Suppressor macrophage (primary cell): Measurements from ENCODE around the gene RTN4R.
"Not testable (repeated sequence)": the region's sequence is repeated elsewhere in the genome, so short reads cannot be mapped to it uniquely, and the experiment has no call there.

Experiments
- DNase-seq, 4 experiments: peaks; one replicate each; pipeline ENCODE4 v3.0.0-alpha.2; 2020 to 2022

RTN4R gene

GRCh38 chr22:20286784-20287423, 18.8 kb upstream of the RTN4R start:
- DNase-seq: not testable (repeated sequence)

DNA sequence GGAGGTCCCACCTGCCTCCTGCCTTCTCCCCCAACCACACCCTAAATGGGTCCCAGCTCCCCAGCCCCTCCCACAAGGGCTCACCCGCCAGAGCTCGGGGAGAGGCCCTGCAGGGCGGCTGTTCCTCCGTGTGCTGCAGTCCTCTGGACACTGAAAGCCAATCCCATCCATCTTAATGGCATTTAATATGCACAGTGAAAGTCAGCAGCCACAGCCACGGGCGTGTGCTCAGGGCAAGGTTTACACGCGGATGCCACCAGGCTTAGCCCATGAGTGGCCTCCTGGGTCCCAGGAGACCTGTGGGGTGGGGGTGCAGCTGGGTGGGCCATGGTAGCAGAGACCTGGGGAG, 18.2 kb upstream of the RTN4R start:
- DNase-seq: not testable (repeated sequence)

DNA sequence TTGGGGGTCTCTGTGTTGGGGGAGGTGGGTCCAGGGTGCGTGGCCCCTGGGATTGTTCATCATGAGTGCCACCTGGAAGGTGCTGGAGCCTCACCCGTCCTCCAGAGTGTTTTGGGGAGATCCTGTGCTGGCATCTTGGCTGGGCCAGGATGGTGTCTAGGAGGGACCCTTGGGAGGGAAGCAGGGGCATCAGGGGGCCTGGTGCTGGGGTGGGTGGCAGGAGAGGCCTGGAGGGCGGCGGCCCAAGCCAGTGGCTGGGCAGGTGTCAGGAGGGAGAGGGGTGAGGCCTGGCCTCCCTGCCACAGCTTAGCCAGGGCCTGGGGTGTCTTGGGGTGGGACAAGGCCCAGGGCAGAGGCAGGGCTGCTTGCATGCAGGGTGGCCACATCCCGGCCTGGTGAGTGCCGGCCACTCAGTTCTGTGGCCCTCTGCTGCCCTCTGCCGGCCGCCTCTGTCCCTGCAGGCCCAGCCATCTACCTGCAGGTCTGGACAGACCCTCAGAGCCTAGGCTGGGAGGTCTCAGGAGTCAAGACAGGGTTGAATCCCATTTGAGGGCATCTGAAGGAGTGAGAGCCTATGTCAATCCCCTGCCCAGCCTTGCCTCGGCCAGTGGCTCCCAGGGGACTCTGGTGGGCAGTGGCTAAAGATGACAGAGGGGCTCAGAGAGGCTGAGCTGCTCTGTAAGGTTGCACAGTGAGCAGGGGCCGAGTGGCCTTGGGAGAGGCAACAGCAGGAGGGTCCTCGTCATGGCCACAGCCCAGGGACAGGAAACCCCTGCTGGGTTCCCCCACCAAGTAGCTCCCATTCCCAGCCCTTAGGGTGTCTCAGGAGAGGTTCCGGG, 17.6 kb upstream of the RTN4R start:
- peak; percentile 59 to 83 (median 78) for DNase-seq

DNA sequence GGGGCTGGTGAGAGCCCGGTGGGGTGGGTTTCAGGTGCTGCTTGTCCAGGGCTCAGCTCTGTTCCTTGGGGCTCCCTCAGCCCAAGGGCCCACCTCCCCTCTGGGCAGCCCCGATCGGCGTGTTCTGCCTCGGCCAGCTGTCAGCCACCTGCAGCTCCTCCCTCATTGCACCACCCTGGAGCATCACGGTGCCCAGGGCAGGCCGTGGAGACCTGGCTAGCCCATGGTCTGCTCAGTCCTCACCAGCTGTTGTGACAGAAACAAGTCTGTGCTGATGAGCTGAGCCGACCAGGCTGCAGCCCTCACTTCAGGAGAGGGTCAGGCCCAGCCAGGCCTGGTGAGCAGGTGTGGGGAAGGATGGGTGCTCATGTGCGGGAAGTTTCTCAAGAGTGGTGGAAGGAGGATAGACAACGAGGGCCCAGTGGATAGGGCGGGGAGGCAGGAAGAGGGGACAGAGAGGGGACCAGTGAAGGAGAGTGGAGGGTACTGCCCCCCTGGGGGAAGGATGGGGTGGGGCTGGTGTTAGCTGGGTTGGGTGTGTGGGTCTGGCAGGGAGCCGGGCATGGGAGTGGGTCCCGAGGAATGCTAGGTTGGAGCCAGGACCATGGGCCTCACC, 16.5 kb upstream of the RTN4R start:
- DNase-seq: no peak

DNA sequence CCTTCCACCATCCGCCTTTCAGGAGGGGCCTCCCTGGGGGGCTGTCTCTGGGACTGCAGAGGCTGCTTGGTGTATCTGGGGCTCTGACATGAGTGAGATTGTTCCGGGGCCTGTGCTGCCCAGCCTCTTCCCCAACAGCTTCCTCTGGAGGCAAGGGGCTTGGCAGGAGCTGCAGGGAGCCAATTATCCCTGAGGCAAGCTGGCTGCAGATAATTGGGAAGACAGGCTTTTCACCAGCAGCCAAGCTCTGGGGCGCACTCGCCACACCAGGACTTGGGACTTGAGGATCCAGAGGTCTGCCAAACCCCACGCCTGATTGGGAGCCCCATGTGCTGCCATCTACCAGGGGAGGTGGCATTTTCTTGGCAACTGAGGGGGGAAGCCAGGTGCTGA, 15.6 kb upstream of the RTN4R start:
- no peak for DNase-seq

GRCh38 chr22:20282901-20283673, 15.0 kb upstream of the RTN4R start:
- no peak for DNase-seq

DNA sequence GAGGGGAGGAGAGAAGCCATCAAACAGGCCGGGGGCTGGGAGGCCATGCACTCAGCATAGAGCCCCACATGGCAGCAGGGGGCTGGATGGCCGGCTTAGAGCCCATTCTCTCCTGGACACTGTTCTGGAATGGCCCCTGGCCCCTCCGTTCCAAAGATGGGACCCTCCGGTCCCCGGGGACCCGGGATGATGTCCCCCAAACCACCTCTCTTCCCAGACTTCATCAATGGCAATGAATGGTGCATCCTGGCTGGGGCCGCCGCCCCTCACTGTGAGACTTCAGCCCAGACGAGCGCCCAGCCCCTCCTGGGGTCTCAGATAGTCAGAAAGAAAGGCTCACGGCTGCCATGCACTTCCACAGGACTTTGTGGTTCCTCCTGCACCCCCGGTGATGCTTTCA, 13.8 kb upstream of the RTN4R start:
- no peak for DNase-seq

DNA sequence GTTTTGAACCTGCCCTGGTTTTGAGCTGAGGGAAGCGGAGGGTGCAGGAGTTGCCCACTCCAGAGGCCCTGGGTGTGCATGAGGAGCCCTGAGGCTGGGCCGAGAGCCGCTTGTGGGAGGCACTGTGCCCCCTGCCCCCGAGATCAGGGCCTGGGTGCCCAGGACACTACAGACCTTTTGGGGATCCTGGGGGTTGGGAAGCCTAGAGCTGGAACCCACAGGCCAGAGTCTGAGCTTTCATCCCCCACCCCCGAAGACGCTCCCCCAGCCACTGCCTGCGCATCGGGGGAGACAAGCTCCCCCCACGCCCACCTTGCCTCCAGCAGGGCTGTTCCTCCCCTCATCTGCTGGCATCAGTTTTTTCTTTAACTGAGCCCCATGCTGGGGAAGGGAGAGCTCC, 13.4 kb upstream of the RTN4R start:
- DNase-seq: not testable (repeated sequence)

- no peak for DNase-seq
Measured at GRCh38 chr22:20280866-20281265, 12.7 kb upstream of the RTN4R start.

GRCh38 chr22:20280163-20280562, 12.0 kb upstream of the RTN4R start:
- not testable (repeated sequence) for DNase-seq

GRCh38 chr22:20279662-20280134, 11.6 kb upstream of the RTN4R start:
- no peak for DNase-seq

DNA sequence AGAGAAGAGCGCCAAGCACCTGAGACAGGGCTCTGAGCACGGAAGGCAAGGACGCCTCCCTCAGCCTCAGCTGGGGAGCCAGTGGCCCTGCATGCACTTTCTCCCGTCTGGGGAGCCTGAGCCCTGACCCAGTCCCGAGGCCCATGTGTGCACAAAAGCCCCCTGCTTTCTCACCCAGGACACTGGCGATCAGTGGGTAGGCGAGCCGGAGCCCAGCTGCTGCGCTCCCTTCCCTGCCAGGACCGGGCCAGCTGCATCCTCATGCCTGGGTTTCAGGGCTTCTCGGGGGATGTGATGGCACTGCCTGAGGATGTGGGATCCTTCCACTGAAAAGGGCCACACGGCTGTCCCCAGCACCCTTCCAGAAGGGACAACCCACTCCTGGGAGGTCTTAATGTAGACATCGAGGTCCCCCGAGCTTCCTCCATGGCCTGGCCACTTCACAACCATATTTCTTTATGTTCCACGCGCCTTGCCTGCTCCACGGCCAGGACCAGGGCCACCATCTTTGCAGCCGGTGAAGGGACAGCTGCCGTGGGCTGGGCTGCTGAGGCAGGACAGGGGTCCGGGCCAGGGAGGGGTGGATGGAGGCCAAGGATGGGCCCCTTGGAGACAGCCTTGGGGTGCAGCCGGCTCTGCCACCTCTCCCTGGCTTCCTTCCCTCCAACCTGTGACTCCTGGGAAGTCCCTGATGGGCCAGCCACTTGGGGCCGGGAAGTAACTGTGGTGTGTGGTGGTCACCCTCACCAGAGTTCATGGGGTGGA, 10.8 kb upstream of the RTN4R start:
- not testable (repeated sequence) for DNase-seq

- DNase-seq: not testable (repeated sequence)
Measured at GRCh38 chr22:20277936-20278635, 10.0 kb upstream of the RTN4R start.

GRCh38 chr22:20276468-20276867, 8.3 kb upstream of the RTN4R start:
- no peak for DNase-seq

DNA sequence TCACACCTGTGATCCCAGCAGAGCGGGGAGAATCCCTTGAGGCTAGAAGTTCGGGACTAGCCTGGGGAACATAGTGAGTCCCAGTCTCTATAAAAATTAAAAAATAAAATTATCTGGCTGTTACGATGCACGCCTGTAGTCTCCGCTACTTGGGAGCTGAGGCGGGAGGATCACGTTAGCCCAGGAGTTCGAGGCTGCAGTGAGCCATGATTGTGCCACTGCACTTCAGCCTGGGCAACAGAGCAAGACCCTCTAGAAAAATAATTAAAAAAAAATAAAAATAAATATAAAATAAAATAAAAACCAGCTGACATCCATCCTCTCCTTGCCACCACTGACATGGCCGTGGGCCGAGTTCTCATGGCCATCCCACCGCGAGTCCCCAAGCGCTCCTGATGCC, 7.7 kb upstream of the RTN4R start:
- no peak for DNase-seq

DNA sequence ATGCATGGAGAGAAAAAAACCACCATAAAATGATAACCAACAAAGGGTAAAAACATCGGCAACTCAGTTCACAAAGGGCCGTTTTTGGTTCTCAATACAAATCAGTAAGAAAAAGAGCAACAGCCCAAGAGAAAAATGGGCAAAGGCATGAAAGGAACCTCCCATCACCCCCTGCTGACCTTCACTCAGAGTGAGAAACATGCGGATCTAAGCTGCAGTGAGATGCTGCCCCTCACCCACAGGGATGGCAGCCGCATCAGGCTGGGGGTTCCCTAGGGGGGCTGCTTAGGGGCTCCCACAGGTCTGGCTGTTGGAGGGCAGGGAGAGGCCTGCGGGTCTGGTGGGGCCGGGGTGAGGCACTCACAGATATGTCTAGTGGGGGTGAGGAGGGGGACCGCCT, 7.2 kb upstream of the RTN4R start:
- DNase-seq: not testable (repeated sequence)

GRCh38 chr22:20274374-20274773, 6.3 kb upstream of the RTN4R start:
- not testable (repeated sequence) for DNase-seq

GRCh38 chr22:20273758-20274181, 5.7 kb upstream of the RTN4R start:
- no peak for DNase-seq

DNA sequence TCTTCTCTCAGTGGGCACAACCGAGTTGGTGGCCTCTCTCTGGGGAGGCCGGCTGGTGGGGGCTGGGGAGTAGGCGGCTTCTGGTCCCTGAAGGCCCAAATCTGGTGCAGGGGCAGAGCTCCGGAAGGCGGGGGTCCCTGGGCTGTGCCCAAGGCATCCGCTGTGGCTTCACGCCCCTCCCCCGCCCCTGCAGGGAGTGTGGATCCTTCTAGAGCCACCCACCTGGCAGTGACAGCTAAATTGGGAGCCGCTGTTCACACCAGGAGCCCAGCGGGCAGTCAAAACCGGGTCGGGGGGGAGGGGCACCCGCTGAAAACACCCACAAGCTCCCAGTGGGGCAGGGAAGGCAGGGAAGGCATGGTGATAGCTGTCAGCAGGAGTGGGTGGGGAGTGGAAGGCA, 4.6 kb upstream of the RTN4R start:
- no peak for DNase-seq

DNA sequence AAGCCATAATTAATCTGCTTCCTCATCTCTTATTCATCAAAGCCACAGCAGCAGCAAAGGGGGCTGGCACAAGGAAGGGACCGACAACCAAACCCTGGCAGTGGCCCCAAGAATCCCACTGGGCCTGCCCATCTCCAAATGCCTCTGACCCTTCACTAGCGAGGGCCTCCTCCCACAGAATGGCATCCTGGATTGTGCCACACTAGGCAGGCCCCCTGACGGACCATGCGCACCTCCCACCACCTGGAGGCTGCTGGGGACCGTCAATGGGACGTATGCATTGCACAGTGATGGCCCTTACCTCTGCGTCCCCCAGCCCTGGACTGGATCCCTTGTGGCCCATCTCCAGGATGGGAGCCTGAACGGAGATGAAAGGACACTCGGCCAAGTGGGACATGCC, 4.1 kb upstream of the RTN4R start:
- DNase-seq: no peak
